ENCODE measurements around the gene AFF4.

AFF4 gene

GRCh38 chr5:132850066-132850465 is 113.4 kb downstream of the AFF4 start:
- no peak for DNase-seq

- DNase-seq = no peak
Observed at GRCh38 chr5:132849347-132849746, 114.1 kb downstream of the AFF4 start.

GRCh38 chr5:132848270-132848669 is 115.2 kb downstream of the AFF4 start:
- no peak for DNase-seq

- DNase-seq = no peak
Observed at GRCh38 chr5:132841305-132841704, 122.1 kb downstream of the AFF4 start.

GRCh38 chr5:132840896-132841295 is 122.5 kb downstream of the AFF4 start:
- DNase-seq = no peak

GRCh38 chr5:132840313-132840712 is 123.1 kb downstream of the AFF4 start:
- DNase-seq = no peak

GRCh38 chr5:132839426-132840301 is 123.8 kb downstream of the AFF4 start:
- no peak for DNase-seq

- DNase-seq = no peak
Observed at GRCh38 chr5:132838516-132839282, 124.7 kb downstream of the AFF4 start.

GRCh38 chr5:132837868-132838267 is 125.6 kb downstream of the AFF4 start:
- DNase-seq = no peak

GRCh38 chr5:132836852-132837251 is 126.6 kb downstream of the AFF4 start:
- no peak for DNase-seq

- DNase-seq = no peak
Observed at GRCh38 chr5:132834057-132834456, 129.4 kb downstream of the AFF4 start.

GRCh38 chr5:132832612-132833011 is 130.8 kb downstream of the AFF4 start:
- no peak for DNase-seq

- peak in 1 of 2 experiments; percentile 25 for DNase-seq
Observed at GRCh38 chr5:132831095-132831860, 132.2 kb downstream of the AFF4 start.

GRCh38 chr5:132830436-132831094 is 132.9 kb downstream of the AFF4 start, which contains the start of gene SHROOM1:
SHROOM1 (minus strand) TSS chr5:132830647; CDS start chr5:132826140, 4,507 bp downstream.
- DNase-seq = peak in 1 of 2 experiments; percentile 28

GRCh38 chr5:132829742-132830435 is 133.5 kb downstream of the AFF4 start:
- peak; percentile 21 to 60 for DNase-seq

GRCh38 chr5:132828846-132829494 is 134.5 kb downstream of the AFF4 start:
- peak in 1 of 2 experiments; percentile 31 for DNase-seq

- DNase-seq = no peak
Observed at GRCh38 chr5:132827943-132828673, 135.3 kb downstream of the AFF4 start.

- no peak for DNase-seq
Observed at GRCh38 chr5:132826424-132827082, 136.9 kb downstream of the AFF4 start.

- no peak for DNase-seq
Observed at GRCh38 chr5:132825834-132826391, 137.5 kb downstream of the AFF4 start.
